Spinal cord (tissue), 10 donors: ENCODE data around the gene RIMBP3C. TPM values are rescaled to one million over a fixed set of nuclear protein-coding genes. Genes with fewer than 3 reads are reported as not detected.
"Not testable (repeated sequence)": the region's sequence is repeated elsewhere in the genome, so short reads cannot be mapped to it uniquely, and the experiment has no call there.

Source experiments
- DNase-seq, 6 donors: peaks; one replicate each; pipeline versions ENCODE4 v3.0.0 to v3.0.0-alpha.2; 2013 to 2015; ENCODE audit warnings: low spot score in 6 of 6, low read depth in 4 of 6
- H3K27ac ChIP-seq: one replicate; pipeline ENCODE4 v1.5.1; 2013; ENCODE audit warnings: low read depth, low read length, control low read depth
- H3K27me3 ChIP-seq: one replicate; pipeline ENCODE4 v1.6.1; 2013; ENCODE audit warnings: low read length; ENCODE audit not compliant: control insufficient read depth, insufficient read depth
- H3K36me3 ChIP-seq: one replicate; pipeline ENCODE4 v1.6.1; 2013; ENCODE audit warnings: low read length; ENCODE audit not compliant: control insufficient read depth, insufficient read depth
- H3K4me1 ChIP-seq: one replicate; pipeline ENCODE4 v1.6.1; 2013; ENCODE audit warnings: low read length; ENCODE audit not compliant: control insufficient read depth, insufficient read depth
- H3K4me3 ChIP-seq: one replicate; pipeline ENCODE4 v1.5.1; 2013; ENCODE audit warnings: low read depth, low read length, control low read depth
- H3K9me3 ChIP-seq: one replicate; pipeline ENCODE4 v1.6.1; 2013; ENCODE audit warnings: low read length; ENCODE audit not compliant: control insufficient read depth, insufficient read depth
- WGBS: methylation state at CpG from one replicate; pipeline ENCODE4 v1.1.5; 2013; ENCODE audit warnings: missing lambda C conversion rate; ENCODE audit not compliant: insufficient coverage; 5-methylcytosine and 5-hydroxymethylcytosine counted together
- polyA plus RNA-seq, 2 donors: library from polyadenylated mRNA; unstranded; fragments of 120-200 nt; gene quantifications; one replicate each; pipeline ENCODE4 v1.2.1, GENCODE V29; 2013; ENCODE audit not compliant: insufficient read length in 2 of 2
- total RNA-seq, 2 donors: library from RNA; depleted of rRNA in 1 of 2; stranded (reverse); fragments of 120-200 nt in 1 of 2; fragments of >200 nt in 1 of 2; gene quantifications; one replicate each; pipeline versions ENCODE4 v1.2.3 to v1.2.4, GENCODE V29; 2013 to 2014
- donor health status: healthy.

Gene RIMBP3C
- total and polyA plus RNA-seq, 4 donors: 0.30 to 0.83 (median 0.54) TPM

DNA sequence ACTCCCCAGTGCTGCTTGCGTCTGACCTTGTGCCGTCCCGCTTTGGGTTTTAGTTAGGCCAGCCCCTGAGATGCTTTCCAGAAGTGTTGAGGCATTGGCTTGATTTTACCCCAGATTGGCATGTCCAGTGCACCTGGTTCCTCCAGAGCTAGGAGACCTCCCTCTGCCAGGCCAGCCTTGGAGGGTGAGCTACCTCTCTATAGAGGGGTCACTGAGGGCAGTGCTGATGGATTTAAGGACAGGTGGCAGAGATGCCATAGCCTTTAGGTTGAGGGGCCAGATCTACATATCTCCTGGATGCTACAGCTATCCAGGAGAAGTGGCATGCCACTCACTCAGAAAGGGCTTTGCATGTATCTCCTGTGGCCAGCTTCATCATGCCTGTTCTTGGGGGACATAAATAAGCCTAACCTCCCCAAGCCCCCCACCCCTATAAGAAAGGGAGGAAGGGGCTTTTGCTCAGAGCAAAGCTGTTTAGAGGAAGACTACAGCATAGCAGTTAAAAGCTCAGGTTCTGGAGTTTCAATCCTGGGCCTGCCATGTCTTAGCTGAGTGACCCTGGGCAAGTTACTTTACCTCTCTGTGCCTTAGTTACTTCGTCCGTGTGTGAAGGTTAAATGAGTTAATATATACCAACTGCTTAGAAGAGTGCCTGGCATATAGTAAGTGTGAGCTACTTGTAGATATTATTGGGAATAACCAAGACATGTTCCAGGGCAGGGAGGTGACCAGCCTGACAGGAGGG lies 22.7 kb upstream of the RIMBP3C start:
- H3K4me3 ChIP-seq: no peak overlapping the region
- no peak for DNase-seq
- peaks cover 5% of the 10 kb centered on the region for H3K36me3 ChIP-seq
- no peak overlapping the region for H3K27ac ChIP-seq
- H3K9me3 ChIP-seq: no peaks in the 10 kb centered on the region
- H3K4me1 ChIP-seq: peaks cover 9% of the 10 kb centered on the region
- WGBS: 94% methylated on average over 3 of the region's 5 CpGs
- H3K27me3 ChIP-seq: no peaks in the 10 kb centered on the region

DNA sequence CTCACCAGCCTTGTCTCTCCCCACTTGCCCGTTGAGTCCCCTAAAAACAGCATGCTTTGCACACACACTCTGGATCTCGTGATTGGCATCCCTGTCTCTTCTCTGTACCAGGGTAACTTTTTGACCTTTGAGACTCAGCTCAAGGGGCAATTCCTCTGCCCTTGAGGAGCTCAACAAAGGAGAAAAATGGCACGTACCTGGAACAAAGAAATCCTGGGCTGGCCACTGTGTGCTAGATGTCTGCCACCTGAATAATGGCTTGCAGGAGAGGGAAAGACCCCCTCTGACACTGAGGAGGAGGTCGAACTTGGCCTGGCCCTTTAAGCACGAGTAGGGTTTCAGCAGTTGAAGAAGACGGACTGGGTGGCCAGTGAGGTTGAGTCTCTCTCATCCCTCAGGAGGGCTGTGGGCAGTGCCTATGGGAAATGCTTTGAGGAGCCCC lies 22.1 kb upstream of the RIMBP3C start:
- Histone ChIP-seq H3K4me1 (peaks cover 15% of the 10 kb centered on the region), H3K4me3 (no peak overlapping the region), H3K27ac (no peak overlapping the region), H3K27me3 (no peaks in the 10 kb centered on the region), H3K36me3 (peaks cover 3% of the 10 kb centered on the region), H3K9me3 (no peaks in the 10 kb centered on the region)
- WGBS: 72% methylated on average over 6 of the region's 6 CpGs
- DNase-seq: no peak

DNA sequence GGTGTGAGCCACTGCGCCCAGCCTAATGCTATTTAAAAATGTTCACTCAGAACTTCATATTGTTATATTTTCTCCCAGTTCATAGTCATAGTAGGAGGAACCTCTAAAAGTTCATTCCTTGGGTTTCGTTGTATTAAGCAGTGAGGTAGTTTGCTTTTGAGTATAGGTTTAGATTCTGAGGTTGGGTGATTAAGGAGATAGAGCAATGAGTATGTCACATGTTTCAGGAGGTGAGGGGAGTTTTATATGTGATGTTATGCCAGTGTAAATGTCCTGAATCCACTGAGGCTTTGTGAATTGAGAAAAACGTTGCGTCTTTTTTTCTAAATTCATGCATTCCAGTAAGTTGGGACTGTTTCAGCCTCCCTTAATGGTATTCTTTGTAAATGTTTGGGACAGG lies 20.4 kb upstream of the RIMBP3C start:
- H3K9me3 ChIP-seq: no peaks in the 10 kb centered on the region
- H3K36me3 ChIP-seq: peaks cover 2% of the 10 kb centered on the region
- peaks cover 19% of the 10 kb centered on the region for H3K4me1 ChIP-seq
- no peak overlapping the region for H3K4me3 ChIP-seq
- no peak for DNase-seq
- no peak overlapping the region for H3K27ac ChIP-seq
- no peaks in the 10 kb centered on the region for H3K27me3 ChIP-seq
- 84% methylated on average over 3 of the region's 4 CpGs for WGBS

DNA sequence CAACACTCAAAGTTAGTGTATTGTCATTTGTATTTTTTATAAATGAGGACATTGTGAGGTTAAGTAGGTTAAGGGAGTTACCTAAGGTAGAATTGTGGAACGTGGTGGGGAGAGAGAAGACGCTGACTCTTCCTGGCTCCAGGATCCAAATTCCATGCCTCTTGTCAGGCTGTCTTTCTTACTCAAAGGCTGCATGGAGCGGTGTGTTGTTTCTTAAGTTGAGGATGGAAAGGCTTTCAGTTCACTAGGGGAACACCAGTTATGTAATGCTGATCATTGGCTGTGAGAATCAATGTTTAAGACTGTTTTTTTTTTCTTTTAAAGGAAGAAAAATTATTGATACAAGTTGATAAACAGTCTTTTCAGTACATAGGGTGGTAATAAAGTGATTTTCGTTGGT lies 19.1 kb upstream of the RIMBP3C start:
- WGBS: 71% methylated on average over 3 of the region's 4 CpGs

DNA sequence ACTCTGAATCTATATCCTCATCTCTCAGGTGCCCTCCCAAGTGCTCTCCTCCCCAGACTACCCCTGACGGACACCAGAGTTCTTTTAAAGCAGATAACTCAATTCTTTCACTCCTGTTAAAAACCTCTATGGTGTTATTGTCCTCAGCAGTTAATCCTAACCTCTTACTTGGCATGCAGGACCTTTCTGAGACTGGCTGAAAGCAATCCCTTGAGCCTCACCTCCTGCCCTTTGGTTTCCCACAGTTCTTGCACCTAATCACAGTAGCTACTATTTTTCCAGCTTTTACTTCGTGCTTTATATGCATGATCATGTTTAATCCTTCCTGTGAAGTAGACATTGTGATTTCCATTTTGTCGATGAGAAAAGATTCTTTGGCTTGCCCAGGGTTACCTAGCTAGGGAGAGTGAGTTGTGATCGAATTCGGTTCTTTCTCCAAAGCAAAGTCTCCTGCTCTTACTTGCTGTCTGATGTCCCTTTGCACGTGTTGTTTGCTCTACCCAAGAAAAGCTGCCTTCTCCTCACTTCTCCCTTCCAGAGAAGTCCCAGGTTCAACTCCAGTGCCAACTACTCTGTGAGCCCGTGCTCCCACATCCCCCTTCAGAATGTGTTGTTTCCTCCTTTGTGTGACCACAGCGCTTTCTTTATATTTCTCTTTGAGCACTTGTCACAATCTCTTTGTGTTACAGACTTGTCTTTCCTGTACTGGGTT lies 18.4 kb upstream of the RIMBP3C start:
- H3K36me3 ChIP-seq: peaks cover 2% of the 10 kb centered on the region
- 69% methylated on average over 7 of the region's 8 CpGs for WGBS
- H3K27me3 ChIP-seq: no peaks in the 10 kb centered on the region
- peaks cover 19% of the 10 kb centered on the region for H3K4me1 ChIP-seq
- no peaks in the 10 kb centered on the region for H3K9me3 ChIP-seq
- DNase-seq: no peak
- no peak overlapping the region for H3K4me3 ChIP-seq
- H3K27ac ChIP-seq: no peak overlapping the region

More for the DNA sequence above, 19.1 kb upstream of the RIMBP3C start:
- no peak overlapping the region for H3K4me3 ChIP-seq
- no peak for DNase-seq
- no peaks in the 10 kb centered on the region for H3K27me3 ChIP-seq
- no peaks in the 10 kb centered on the region for H3K9me3 ChIP-seq
- H3K36me3 ChIP-seq: peaks cover 2% of the 10 kb centered on the region
- H3K27ac ChIP-seq: no peak overlapping the region
- peaks cover 19% of the 10 kb centered on the region for H3K4me1 ChIP-seq

DNA sequence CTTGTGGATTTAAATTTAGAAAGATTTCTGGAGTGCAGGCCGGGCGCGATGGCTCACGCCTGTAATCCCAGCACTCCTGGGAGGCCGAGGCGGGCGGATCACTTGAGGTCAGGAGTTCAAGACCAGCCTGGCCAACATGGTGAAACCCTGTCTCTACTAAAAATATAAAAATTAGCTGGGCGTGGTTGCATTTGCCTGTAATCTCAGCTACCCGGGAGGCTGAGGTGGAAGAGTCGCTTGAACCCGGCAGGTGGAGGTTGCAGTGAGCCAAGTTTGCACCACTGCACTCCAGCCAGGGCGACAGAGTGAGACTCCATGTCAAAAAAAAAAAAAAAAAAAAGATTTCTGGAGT lies 17.8 kb upstream of the RIMBP3C start:
- Histone ChIP-seq H3K4me3 (peak overlapping the region; percentile 67), H3K4me1 (peaks cover 19% of the 10 kb centered on the region)
- not testable (repeated sequence) for H3K27ac ChIP-seq, H3K9me3 ChIP-seq, H3K27me3 ChIP-seq, DNase-seq, H3K36me3 ChIP-seq
- 72% methylated on average over 11 of the region's 12 CpGs for WGBS

DNA sequence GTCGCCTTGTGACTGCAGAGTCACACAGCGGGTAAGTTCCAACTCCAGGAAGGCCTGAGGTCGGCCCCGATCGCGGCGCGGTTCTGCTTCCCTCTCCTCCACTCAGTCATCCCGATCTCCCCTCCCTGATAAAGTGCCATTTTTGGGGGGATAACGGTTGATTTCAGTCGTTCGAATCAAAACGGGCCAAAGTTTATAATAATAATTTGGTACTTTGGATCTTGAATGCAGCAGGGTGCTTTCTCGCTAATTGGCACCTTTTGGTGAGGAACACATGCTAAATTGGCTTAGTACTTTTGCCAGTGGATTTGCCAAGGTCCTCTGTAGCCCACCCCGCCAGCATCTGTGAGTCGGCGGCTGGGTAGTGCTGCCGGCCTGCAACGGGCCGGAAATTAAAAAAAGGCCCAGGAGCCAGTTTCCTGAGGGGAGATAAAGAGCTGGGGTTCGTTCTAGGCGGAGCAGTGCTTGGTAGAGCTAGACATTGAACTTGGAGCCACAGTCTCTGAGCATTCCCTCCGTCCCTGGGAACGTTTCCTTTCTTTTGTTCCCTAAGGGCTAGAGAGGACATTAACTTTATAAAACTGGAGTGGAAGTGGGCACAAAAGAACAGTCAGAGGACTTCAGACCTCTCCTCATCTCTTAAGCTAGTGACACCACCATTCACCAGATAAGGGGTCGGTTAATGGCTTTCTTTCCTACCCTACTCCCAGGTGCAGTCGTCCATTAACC lies 17.2 kb upstream of the RIMBP3C start:
- Histone ChIP-seq H3K4me3 (peak overlapping the region; percentile 67), H3K27ac (peak overlapping the region; percentile 77), H3K36me3 (peaks cover 2% of the 10 kb centered on the region), H3K4me1 (peaks cover 19% of the 10 kb centered on the region), H3K27me3 (no peaks in the 10 kb centered on the region), H3K9me3 (no peaks in the 10 kb centered on the region)
- 0% methylated on average over 12 of the region's 26 CpGs for WGBS
- peak in 2 of 6 donors; percentile 6 to 7 for DNase-seq

DNA sequence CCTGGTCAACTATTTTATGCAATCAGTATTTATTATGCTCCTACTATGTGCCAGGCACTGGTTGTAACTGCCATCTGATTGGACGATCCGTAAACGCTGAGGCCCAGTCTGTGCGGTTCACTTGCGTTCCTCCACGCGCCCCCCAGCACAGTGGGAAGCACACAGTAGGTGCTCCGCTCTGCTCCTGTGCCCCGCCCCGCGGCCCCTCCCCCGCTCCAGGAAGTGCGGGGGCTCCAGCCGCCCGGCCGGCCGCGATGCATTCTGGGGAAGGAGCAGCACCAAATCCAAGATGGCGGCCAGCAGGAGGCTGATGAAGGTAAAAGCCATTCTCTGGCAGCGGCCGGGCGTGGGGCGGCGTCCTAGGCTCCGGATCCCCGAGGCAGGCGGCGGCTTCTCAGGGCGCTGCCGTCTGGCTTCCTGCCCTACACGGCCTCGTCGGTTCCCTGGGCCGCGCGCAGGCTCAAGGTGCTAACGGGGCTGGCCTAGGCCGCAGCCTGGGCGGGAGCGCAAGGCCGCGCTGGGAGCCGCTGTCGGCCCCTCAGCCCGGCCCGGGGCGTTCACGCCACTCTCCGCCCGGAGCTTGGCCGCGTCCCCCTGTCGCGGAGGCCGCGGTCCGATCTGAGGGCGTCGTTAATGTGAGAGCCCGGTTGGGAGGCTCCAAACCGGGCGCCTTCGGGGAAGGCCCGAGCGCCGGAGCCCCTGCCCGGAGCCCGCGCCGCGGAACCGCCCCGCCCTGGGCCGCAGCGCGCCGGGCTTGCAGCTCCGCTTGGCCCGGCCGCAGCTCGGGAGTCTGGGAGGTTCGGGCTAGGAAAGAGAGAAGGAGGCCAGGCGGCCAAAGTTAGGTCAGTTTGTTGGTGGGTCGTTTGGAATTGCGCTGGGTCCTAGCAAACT lies 16.4 kb upstream of the RIMBP3C start, which contains the start of gene UBE2L3:
TSS of gene UBE2L3 (plus strand) at position 259 of the 891 bp plus-strand sequence. CDS start at position 290, 31 bp downstream.
- peak; percentile 61 to 94 (median 72) for DNase-seq
- WGBS: under 1% methylated on average over 85 of the region's 85 CpGs

DNA sequence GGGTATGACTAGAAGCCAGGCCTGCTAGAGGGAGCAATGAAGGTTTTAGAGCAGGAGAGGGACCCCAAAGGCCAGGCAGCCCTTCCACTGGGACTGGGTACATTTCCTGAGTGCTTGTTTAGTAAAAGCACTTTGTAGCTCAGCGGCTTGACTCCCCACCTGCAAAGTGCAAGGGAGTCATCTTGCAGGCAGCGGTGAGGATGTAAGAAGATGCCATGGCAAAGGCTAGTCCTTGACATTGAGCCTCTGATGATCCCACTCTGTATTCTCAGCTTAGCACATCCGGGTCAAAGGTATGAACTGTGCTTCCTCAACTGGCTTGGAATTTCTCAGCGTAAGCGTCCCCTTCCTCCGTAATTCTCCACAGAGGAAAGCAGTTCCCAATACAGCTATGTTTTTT lies 13.2 kb upstream of the RIMBP3C start:
- Histone ChIP-seq H3K27ac (no peak overlapping the region), H3K4me1 (peaks cover 15% of the 10 kb centered on the region), H3K4me3 (no peak overlapping the region), H3K9me3 (no peaks in the 10 kb centered on the region), H3K27me3 (no peaks in the 10 kb centered on the region), H3K36me3 (no peaks in the 10 kb centered on the region)
- WGBS: 92% methylated on average over 6 of the region's 6 CpGs
- DNase-seq: no peak

More for the DNA sequence above, 16.4 kb upstream of the RIMBP3C start, which contains the start of gene UBE2L3:
- Histone ChIP-seq H3K4me3 (peak within 1 kb of the TSS; percentile 67), H3K4me1 (peaks cover 19% of the 10 kb centered on the region), H3K9me3 (no peaks in the 10 kb centered on the region), H3K27me3 (no peaks in the 10 kb centered on the region), H3K27ac (peak within 1 kb of the TSS; percentile 78), H3K36me3 (peaks cover 2% of the 10 kb centered on the region)
